22Rv1 (cell line): ENCODE results near the gene PLB1.

ENCODE experiments used
- H3K27ac ChIP-seq: fragments of 450-650 bp; 2 replicates; pipeline ENCODE4 v1.5.1; 2017
- CTCF ChIP-seq: fragments of 450-650 bp; IDR thresholded peaks from 2 replicates; pipeline ENCODE4 v1.5.1; 2017; ENCODE audit warnings: mild to moderate bottlenecking
- ZFX ChIP-seq: fragments of 450-650 bp; IDR thresholded peaks from 2 replicates; pipeline ENCODE4 v1.6.1; 2017; ENCODE audit warnings: antibody characterized with exemption, borderline replicate concordance

PLB1 gene

GRCh38 chr2:28586867-28587266 is 91.0 kb downstream of the PLB1 start:
- no peak overlapping the region for H3K27ac ChIP-seq

GRCh38 chr2:28587526-28588291 is 91.8 kb downstream of the PLB1 start:
- no peak for TF ChIP-seq ZFX
- no peak for TF ChIP-seq CTCF
- no peak overlapping the region for H3K27ac ChIP-seq

More at GRCh38 chr2:28586867-28587266, 91.0 kb downstream of the PLB1 start:
- no peak for TF ChIP-seq ZFX
- no peak for TF ChIP-seq CTCF

GRCh38 chr2:28588292-28588670 is 92.4 kb downstream of the PLB1 start:
- H3K27ac ChIP-seq: no peak overlapping the region
- TF ChIP-seq CTCF (no peak), ZFX (no peak)

GRCh38 chr2:28589746-28590463 is 94.0 kb downstream of the PLB1 start:
- TF ChIP-seq CTCF (no peak), ZFX (no peak)
- no peak overlapping the region for H3K27ac ChIP-seq

- H3K27ac ChIP-seq: no peak overlapping the region
- TF ChIP-seq CTCF: no peak
Observed at GRCh38 chr2:28590496-28591301, 94.8 kb downstream of the PLB1 start.

GRCh38 chr2:28591711-28592335 is 96.0 kb downstream of the PLB1 start:
- H3K27ac ChIP-seq: no peak overlapping the region

More at GRCh38 chr2:28591711-28592335, 96.0 kb downstream of the PLB1 start:
- TF ChIP-seq ZFX: no peak
- TF ChIP-seq CTCF: no peak
